PC-9 (cell line): ENCODE data around the gene KRTAP9-2.
"Not testable (repeated sequence)": the region's sequence is repeated elsewhere in the genome, so short reads cannot be mapped to it uniquely, and the experiment has no call there.

Source experiments
- CTCF ChIP-seq: fragments of 200-600 bp; sonication (generic); conservative IDR thresholded peaks from 2 replicates; pipeline ENCODE4 v1.6.1; 2017; ENCODE audit warnings: mixed run types, antibody characterized with exemption, mild to moderate bottlenecking, moderate library complexity
- EZH2 ChIP-seq: fragments of 200-600 bp; sonication (generic); IDR thresholded peaks from 2 replicates; pipeline ENCODE4 v1.8.0; 2017; ENCODE audit warnings: antibody characterized with exemption, low read depth

- not testable (repeated sequence) for TF ChIP-seq CTCF, EZH2
Observed at GRCh38 chr17:41271323-41271722, 44.9 kb downstream of the KRTAP9-2 start.
